ENCODE measurements around the gene CASZ1. TPM values are rescaled to one million over a fixed set of nuclear protein-coding genes. Genes with fewer than 3 reads are reported as not detected.

Gene CASZ1
- total RNA-seq, 1 donor from 2014 or later = 3.4 TPM

- H3K4me1 Mint-ChIP-seq = peaks cover 24% of the 10 kb centered on the region
- Histone ChIP-seq H3K9ac (no peak overlapping the region), H3K4me2 (no peak overlapping the region), H4K20me1 (ENCODE audit: low read depth) (peaks cover 15% of the 10 kb centered on the region), H3K9me3 (ENCODE audit: low read depth) (no peaks in the 10 kb centered on the region), H3K27me3 (no peaks in the 10 kb centered on the region), H2AFZ (replicated peaks) (no peak overlapping the region), H3F3A (ENCODE audit: low read depth) (no peaks in the 10 kb centered on the region), H3K4me1 (peaks cover 7% of the 10 kb centered on the region), H3K4me3 (no peak overlapping the region), H3K36me3 (no peaks in the 10 kb centered on the region), H3K27ac (no peak overlapping the region), H3K79me2 (ENCODE audit: low read depth) (no peaks in the 10 kb centered on the region)
- no peak overlapping the region for H3K4me3 Mint-ChIP-seq
- peaks cover 3% of the 10 kb centered on the region for H3K27me3 Mint-ChIP-seq (ENCODE audit: insufficient read depth, low read depth)
- no peak for DNase-seq (ENCODE audit: low spot score)
- TF ChIP-seq CTCF (IDR thresholded peaks at IDR 0.05) (no peak), EZH2phosphoT487 (IDR thresholded peaks at IDR 0.05) (no peak), EZH2 (IDR thresholded peaks at IDR 0.05) (no peak)
- no peak overlapping the region for H3K27ac Mint-ChIP-seq
- H3K36me3 Mint-ChIP-seq = no peaks in the 10 kb centered on the region
- no peaks in the 10 kb centered on the region for H3K9me3 Mint-ChIP-seq
Observed at GRCh38 chr1:10626131-10626731, 170.2 kb downstream of the CASZ1 start.

GRCh38 chr1:10625554-10625953 is 170.9 kb downstream of the CASZ1 start:
- no peaks in the 10 kb centered on the region for H3K9me3 ChIP-seq (ENCODE audit: low read depth)
- DNase-seq (ENCODE audit: low spot score) = no peak
- no peak overlapping the region for H3K27ac ChIP-seq
- Mint-ChIP-seq H3K36me3 (no peaks in the 10 kb centered on the region), H3K4me3 (no peak overlapping the region), H3K4me1 (peaks cover 20% of the 10 kb centered on the region), H3K9me3 (no peaks in the 10 kb centered on the region), H3K27me3 (ENCODE audit: insufficient read depth, low read depth) (peaks cover 3% of the 10 kb centered on the region), H3K27ac (no peak overlapping the region)
- TF ChIP-seq EZH2 (IDR thresholded peaks at IDR 0.05) (no peak), EZH2phosphoT487 (IDR thresholded peaks at IDR 0.05) (no peak), CTCF (IDR thresholded peaks at IDR 0.05) (no peak)
- H3K4me3 ChIP-seq = no peak overlapping the region
- H4K20me1 ChIP-seq (ENCODE audit: low read depth) = peaks cover 11% of the 10 kb centered on the region
- H3K4me2 ChIP-seq = no peak overlapping the region
- peaks cover 2% of the 10 kb centered on the region for H3K4me1 ChIP-seq
- H3K9ac ChIP-seq = peak overlapping the region; percentile 20
- no peaks in the 10 kb centered on the region for H3K79me2 ChIP-seq (ENCODE audit: low read depth)
- H3F3A ChIP-seq (ENCODE audit: low read depth) = no peaks in the 10 kb centered on the region
- no peak overlapping the region for H2AFZ ChIP-seq (replicated peaks)
- H3K27me3 ChIP-seq = no peaks in the 10 kb centered on the region
- no peaks in the 10 kb centered on the region for H3K36me3 ChIP-seq

DNA sequence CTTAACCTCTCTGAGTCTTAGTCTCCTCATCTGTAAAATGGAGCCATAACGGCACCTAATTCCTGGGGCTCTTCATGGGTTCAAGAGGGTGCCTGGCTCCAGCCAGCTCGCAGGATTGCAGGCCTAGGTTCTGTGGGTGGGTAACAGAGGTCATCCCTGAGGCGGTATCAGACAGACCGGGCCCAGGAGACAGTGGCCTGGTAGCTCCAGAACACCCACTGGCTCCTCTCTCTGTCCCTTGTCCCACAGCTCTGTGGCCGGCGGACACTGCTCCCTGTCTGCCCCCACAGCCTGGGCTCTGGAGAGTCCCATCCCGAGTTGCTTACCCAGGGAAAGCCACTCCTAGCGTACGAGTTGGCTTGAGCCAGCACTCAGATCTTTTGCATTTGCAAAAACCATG is 171.4 kb downstream of the CASZ1 start:
- no peak overlapping the region for H3K27ac Mint-ChIP-seq
- peaks cover 15% of the 10 kb centered on the region for H3K4me1 Mint-ChIP-seq

More for the DNA sequence above, 171.4 kb downstream of the CASZ1 start:
- Histone ChIP-seq H3F3A (ENCODE audit: low read depth) (no peaks in the 10 kb centered on the region), H3K36me3 (no peaks in the 10 kb centered on the region), H3K27me3 (no peaks in the 10 kb centered on the region), H4K20me1 (ENCODE audit: low read depth) (peaks cover 13% of the 10 kb centered on the region), H3K79me2 (ENCODE audit: low read depth) (no peaks in the 10 kb centered on the region), H3K27ac (no peak overlapping the region), H2AFZ (replicated peaks) (no peak overlapping the region), H3K4me2 (no peak overlapping the region), H3K9ac (peak overlapping the region; percentile 20), H3K4me1 (no peaks in the 10 kb centered on the region), H3K4me3 (no peak overlapping the region), H3K9me3 (ENCODE audit: low read depth) (no peaks in the 10 kb centered on the region)
- no peak for DNase-seq (ENCODE audit: low spot score)
- Mint-ChIP-seq H3K27me3 (ENCODE audit: insufficient read depth, low read depth) (peaks cover 3% of the 10 kb centered on the region), H3K9me3 (no peaks in the 10 kb centered on the region), H3K4me3 (no peak overlapping the region), H3K36me3 (no peaks in the 10 kb centered on the region)
- no peak for TF ChIP-seq EZH2phosphoT487 (IDR thresholded peaks at IDR 0.05)
- TF ChIP-seq EZH2 (IDR thresholded peaks at IDR 0.05) = no peak
- no peak for TF ChIP-seq CTCF (IDR thresholded peaks at IDR 0.05)

Measured in neural progenitor cell (in vitro differentiated cells).